ENCODE data around the gene SLC31A2.

The SLC31A2 gene

DNA sequence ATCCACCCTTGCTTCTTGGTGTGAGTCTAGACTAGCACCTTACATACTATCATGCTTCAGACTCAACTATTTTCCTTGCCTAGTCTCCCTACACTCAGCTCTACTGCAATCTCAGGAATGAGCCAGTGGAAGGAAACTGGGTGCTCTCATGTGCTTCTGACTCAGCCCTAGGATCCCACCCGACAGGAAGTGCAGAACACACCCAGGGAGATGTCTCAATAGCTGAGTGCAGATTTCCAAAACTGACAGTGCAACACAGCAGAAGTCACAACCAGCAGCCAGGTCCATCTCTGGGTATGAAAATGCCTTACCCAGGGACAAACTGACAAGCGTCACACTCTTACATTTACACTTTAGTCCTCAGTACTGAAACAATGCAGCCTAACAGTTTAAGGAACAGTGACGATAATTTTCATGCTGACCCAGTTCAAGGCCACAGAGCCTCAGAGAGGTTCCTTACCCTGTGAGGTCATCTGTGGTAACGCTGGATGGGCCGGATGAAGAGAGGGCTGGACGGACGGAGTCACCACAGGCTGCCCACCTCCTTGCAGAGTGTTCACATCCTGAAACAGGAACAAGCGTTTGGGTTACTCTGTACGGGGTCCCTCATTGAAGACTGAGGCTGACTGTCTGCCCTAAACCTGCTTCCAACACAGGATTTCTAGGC, 37.3 kb downstream of the SLC31A2 start:
- no peak for DNase-seq

DNA sequence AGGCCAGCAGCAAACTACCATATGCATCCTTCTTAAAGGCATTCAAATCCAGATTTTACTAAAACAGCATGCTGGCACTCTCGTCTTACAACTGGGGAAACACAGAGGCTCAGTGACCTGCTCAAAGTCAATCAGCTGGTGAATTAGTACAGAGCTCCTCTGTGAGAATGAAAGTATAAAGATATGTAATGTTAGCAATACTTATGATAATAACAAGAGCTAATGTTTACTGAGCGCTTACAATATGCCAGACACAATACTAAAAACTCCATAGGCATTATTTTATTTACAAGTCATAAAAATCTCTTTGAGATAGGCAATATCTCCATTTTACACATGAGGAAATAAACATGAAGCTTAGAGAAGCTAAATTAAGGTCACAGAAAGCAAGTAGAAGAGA, 41.6 kb downstream of the SLC31A2 start:
- DNase-seq, result no peak

DNA sequence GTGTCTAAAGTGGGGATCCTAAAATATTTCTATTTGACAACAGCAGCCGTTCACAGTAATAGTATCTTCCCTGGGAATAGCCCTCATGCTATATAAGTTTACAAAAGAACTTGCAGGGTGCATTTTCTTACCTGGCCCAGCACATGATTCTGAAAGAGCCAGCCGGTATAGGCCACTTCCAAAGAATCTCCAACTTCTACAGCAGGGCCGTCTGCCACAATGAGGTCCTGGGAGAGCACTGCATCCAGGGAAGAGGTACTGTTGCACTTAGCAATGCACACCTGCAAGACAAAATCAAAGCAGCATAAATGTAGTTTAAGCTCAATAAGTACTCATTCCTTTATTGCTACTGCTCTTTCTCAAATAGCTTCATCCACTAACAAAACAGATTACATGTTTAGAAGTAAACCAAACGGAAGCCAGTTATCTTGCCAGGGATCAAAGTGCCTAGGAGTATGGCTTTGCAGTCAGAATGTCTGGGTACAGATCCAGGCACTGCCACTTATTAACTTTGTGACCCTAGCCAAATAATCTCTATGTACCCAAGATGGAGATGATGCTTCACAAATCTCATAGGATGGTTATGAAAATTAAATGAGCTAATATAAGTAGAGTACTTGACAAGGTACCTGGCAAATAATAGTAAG, 49.0 kb downstream of the SLC31A2 start:
- DNase-seq, result no peak

DNA sequence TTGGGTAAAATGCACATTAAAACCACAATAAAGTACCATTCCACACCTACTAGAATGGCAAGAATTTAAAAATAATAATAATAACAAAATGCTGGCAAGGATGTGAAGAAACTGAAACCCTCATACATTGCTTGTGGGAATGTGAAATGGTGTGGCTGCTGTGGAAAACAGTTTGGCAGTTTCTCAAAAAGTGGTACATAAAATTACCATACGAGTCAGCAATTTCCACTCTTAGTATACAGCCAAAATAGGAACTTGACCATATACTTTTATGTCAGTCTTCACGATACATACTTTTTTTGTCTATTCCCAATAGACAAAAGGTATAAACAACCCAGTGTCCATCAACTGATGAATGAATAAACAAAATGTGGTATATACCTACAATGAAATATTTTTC, 54.6 kb downstream of the SLC31A2 start:
- no peak for DNase-seq

DNA sequence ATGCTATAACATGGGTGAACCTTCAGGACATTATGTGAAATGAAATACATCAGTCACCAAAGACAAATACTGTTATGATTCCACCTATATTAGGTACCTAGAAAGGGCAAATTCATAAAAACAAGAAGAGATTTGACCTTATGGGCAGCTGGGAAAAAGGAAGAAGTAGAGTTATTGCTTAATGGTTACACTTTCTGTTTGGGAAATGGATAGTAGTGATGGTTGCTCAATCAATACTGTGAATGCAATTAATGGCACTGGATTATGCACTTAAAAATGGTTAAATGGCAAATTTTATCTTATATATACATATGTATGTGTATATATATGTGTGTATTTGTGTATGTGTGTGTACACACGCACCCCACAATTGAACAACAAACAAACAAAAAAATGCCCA, 55.1 kb downstream of the SLC31A2 start:
- DNase-seq, result no peak

DNA sequence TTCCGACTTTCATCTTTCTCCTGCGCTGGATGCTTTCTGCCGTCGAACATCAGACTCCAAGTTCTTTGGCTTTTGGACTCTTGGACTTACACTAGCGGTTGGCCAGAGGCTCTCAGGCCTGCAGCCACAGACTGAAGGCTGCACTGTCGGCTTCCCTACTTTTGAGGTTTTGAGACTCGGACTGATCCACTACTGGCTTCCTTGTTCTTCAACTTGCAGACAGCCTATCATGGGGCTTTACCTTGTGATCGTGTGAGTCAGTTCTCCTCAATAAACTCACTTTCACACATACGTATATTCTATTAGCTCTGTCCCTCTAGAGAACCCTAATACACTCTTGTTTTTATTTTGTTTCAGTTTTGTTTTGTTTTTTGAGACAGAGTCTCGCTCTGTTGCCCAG, 60.0 kb downstream of the SLC31A2 start:
- DNase-seq, result no peak

Data from NK-92 treated with Interleukin-12 subunit alpha and Interleukin-12 subunit beta, amount 100 ng/mL, for 24 hours (cell line).